ENCODE data around the gene SPC24.

The SPC24 gene

GRCh38 chr19:11096210-11096841 is 59.3 kb downstream of the SPC24 start:
- no peak overlapping the region for H3K4me2 ChIP-seq (ENCODE audit: low read depth, low read length, poor library complexity, severe bottlenecking)
- H2AFZ ChIP-seq (ENCODE audit: low read depth, low read length, severe bottlenecking) = no peak overlapping the region
- peaks cover 14% of the 10 kb centered on the region; the same call in 1 of the 2 replicates for H3F3A ChIP-seq (ENCODE audit: insufficient read depth)
- H3K27ac ChIP-seq (ENCODE audit: low read depth, low read length) = no peak overlapping the region
- H3K9me2 ChIP-seq (replicated peaks; ENCODE audit: insufficient read depth, low read length) = no peaks in the 10 kb centered on the region
- TF ChIP-seq CTCF (IDR thresholded peaks at IDR 0.05; ENCODE audit: insufficient read depth, low read length, poor library complexity, severe bottlenecking) = no peak
- no peak for TF ChIP-seq EZH2phosphoT487 (conservative IDR thresholded peaks at IDR 0.05; ENCODE audit: low read length)
- H3K79me2 ChIP-seq (ENCODE audit: insufficient read depth, low read length) = peaks cover 97% of the 10 kb centered on the region
- H3K9ac ChIP-seq (ENCODE audit: low read length) = no peak overlapping the region
- H4K20me1 ChIP-seq (ENCODE audit: low read depth, low read length) = peaks cover 33% of the 10 kb centered on the region
- H3K9me3 ChIP-seq (ENCODE audit: insufficient read depth, low read length) = no peaks in the 10 kb centered on the region
- no peak overlapping the region for H3K4me3 ChIP-seq (ENCODE audit: insufficient read depth, low read length, poor library complexity, severe bottlenecking)
- H3K27me3 ChIP-seq (ENCODE audit: low read length) = no peaks in the 10 kb centered on the region
- peaks cover 8% of the 10 kb centered on the region; the same call in 1 of the 2 replicates for H3K36me3 ChIP-seq (ENCODE audit: low read length)
